Neutrophil (primary cell): ENCODE results near the gene HYAL1.
"Not testable (repeated sequence)": the region's sequence is repeated elsewhere in the genome, so short reads cannot be mapped to it uniquely, and the experiment has no call there.

ENCODE experiments used
- H3K27ac ChIP-seq: fragments of 200-600 bp; sonication (generic); 2 replicates; pipeline ENCODE4 v1.5.1; 2016; ENCODE audit warnings: mild to moderate bottlenecking, moderate library complexity
- H3K27me3 ChIP-seq: fragments of 200-600 bp; sonication (generic); 2 replicates; pipeline ENCODE4 v1.6.0; 2016; ENCODE audit warnings: mild to moderate bottlenecking
- H3K36me3 ChIP-seq: fragments of 200-600 bp; sonication (generic); 2 replicates; pipeline ENCODE4 v1.5.1; 2017
- H3K4me1 ChIP-seq, 2 experiments: fragments of 200-600 bp in 1 of 2; sonication (generic) in 1 of 2; 1 replicate in 1 of 2; 2 replicates in 1 of 2; pipeline versions ENCODE4 v1.5.1 to v1.6.1; 2013 to 2016; ENCODE audit warnings: low read depth in 1 of 2, low read length in 1 of 2, mild to moderate bottlenecking in 1 of 2, moderate library complexity in 1 of 2; ENCODE audit not compliant: control insufficient read depth in 1 of 2, insufficient read depth in 1 of 2
- H3K4me3 ChIP-seq, 2 experiments: fragments of 200-600 bp in 1 of 2; sonication (generic) in 1 of 2; 1 replicate in 1 of 2; 2 replicates in 1 of 2; pipeline ENCODE4 v1.5.1; 2013 to 2016; ENCODE audit warnings: low read depth in 1 of 2, low read length in 1 of 2, mild to moderate bottlenecking in 1 of 2, moderate library complexity in 1 of 2
- H3K9me3 ChIP-seq: fragments of 200-600 bp; sonication (generic); 2 replicates; pipeline ENCODE4 v1.5.1; 2016
- CTCF ChIP-seq: fragments of 200-600 bp; sonication (generic); IDR thresholded peaks from 2 replicates; pipeline ENCODE4 v1.5.1; 2016; ENCODE audit warnings: antibody characterized with exemption

Gene HYAL1

DNA sequence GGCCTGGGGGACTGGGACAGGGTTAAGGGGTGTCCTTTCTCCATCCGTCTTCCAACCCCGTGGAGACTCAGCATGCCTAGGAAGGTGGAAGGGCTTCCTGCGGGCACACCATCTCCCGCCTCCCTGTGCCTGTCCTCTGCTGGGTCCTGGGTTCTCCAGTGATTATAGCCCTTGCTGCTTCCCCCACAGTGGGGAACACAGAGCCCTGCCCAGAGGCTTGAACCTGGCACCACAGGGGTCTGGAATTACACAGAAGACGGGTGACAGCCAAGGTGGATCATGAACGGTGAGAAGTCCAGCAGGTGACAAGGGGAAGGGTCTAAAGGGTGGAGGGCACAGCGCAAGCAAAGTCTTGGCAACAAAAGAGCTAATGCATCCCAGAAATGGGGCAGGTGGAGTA lies 40.6 kb downstream of the HYAL1 start:
- H3K27me3 ChIP-seq: peaks cover 33% of the 10 kb centered on the region
- peaks cover 15 to 18% of the 10 kb centered on the region in 2 experiments for H3K4me1 ChIP-seq
- TF ChIP-seq CTCF: no peak
- no peak overlapping the region for H3K4me3 ChIP-seq
- peaks cover 41% of the 10 kb centered on the region for H3K36me3 ChIP-seq
- H3K27ac ChIP-seq: no peak overlapping the region
- peaks cover 1% of the 10 kb centered on the region for H3K9me3 ChIP-seq

- not testable (repeated sequence) for H3K9me3 ChIP-seq, H3K4me3 ChIP-seq
- peaks cover 47% of the 10 kb centered on the region for H3K36me3 ChIP-seq
- H3K4me1 ChIP-seq: peaks cover 15 to 18% of the 10 kb centered on the region in 2 experiments
- peak overlapping the region; percentile 100 for H3K27ac ChIP-seq
- peaks cover 27% of the 10 kb centered on the region for H3K27me3 ChIP-seq
Measured at GRCh38 chr3:50262200-50262599, 41.2 kb downstream of the HYAL1 start.

DNA sequence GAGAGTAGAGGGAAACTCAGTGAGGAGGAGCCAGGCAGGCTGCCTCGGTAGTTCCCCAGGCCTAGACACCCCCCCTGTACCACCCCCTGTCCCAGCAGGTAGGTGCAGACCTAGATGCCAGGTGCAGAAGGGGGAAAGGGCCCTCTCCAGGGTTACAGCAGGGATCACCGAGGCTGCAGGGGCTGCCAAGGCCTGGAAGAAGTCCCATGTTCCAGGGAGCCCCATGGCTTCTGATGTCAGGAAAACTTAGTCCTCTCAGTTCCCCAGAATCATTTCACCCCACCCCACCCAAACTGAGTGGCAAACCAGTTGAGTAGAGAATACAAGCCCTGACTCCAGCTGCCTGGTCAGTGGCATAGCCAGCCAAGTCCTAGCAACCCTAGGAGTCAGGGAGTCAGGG lies 41.9 kb downstream of the HYAL1 start:
- TF ChIP-seq CTCF: no peak
- H3K27ac ChIP-seq: peak overlapping the region; percentile 100
- H3K4me1 ChIP-seq: peaks cover 15 to 18% of the 10 kb centered on the region in 2 experiments
- H3K9me3 ChIP-seq: peaks cover 10% of the 10 kb centered on the region
- peaks cover 20% of the 10 kb centered on the region for H3K27me3 ChIP-seq
- H3K4me3 ChIP-seq: no peak overlapping the region
- peaks cover 54% of the 10 kb centered on the region for H3K36me3 ChIP-seq

DNA sequence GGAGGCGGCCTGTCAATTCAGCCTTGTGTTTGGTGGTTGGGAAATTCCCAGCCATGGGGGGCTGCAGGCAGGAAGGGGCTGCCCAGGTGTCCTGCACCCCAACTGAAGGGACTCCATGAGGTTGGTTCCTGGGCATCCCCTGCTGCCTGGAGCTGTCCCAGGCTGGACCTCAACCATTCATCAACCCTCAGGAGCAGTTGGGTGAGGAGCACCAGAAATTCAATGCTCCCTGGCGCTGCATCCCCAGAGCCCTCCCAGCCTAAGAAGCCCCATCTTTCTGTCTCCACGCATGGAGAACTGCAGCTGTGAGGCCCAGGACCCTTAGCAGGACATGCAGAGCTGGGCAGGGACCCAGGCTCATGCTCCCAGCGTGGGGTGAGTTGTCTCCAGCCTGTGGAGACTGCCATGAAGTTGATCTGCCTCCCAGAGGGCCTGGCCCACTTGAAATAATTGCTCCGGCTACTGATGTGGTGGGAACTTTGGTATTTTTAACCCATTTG lies 42.4 kb downstream of the HYAL1 start:
- Histone ChIP-seq H3K4me1 (peaks cover 15 to 18% of the 10 kb centered on the region in 2 experiments), H3K27me3 (peaks cover 15% of the 10 kb centered on the region), H3K9me3 (peaks cover 10% of the 10 kb centered on the region), H3K27ac (peak overlapping the region; percentile 100), H3K36me3 (peaks cover 59% of the 10 kb centered on the region), H3K4me3 (peak overlapping the region in 1 of 2 experiments; percentile 67)
- no peak for TF ChIP-seq CTCF

DNA sequence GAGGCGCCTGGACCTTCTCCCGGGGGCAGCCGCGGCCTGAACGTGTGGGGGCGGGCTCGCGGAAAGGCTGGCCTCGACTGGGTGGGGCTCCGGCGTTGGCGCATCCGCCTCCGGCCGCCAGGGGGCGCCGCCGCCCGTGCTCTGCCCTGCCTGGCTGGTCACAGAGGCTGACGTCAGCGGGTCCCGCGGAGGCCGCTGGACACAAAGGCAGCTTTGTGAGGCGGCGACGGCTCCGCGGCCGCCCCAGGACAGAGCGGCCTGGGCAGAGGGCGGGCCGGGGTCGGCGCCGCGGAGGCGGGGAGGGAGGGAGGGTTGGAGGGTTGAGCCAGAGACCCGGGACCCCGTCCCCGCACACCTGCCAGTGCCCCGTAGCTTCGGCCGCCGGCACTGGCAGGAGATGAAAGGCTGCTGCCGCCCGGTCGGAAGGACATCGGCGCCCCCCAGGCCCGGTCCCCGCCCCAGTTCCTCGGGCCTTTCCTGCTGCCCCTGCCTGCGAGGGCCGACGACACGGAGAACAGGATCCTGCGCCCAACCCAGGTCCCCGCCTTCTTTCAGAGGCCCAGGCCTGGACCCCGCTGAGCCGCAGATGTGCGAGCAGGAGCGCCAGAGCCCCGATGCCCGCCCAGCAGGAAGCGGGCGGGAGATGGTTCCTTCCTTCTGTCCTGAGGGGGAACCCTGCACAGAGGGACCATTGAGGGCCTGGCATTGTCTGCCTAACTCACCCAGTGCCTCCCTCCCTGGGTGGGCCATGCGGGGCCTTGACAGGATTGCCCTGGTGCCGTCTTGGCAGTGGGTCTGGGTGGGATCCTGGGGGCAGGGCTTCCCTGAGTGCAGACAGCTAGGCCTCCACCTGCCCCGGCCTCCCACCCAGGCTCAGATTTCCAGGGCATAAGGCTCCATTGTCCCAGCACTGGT lies 43.1 kb downstream of the HYAL1 start:
- H3K9me3 ChIP-seq: peaks cover 10% of the 10 kb centered on the region
- peak overlapping the region; percentile 100 for H3K27ac ChIP-seq
- peak overlapping the region; percentile 37 to 67 for H3K4me3 ChIP-seq
- peaks cover 20 to 23% of the 10 kb centered on the region in 2 experiments for H3K4me1 ChIP-seq
- peak; percentile 99 for TF ChIP-seq CTCF
- H3K36me3 ChIP-seq: peaks cover 65% of the 10 kb centered on the region
- peaks cover 8% of the 10 kb centered on the region for H3K27me3 ChIP-seq

- H3K36me3 ChIP-seq: peaks cover 73% of the 10 kb centered on the region
- peak overlapping the region; percentile 37 to 67 for H3K4me3 ChIP-seq
- TF ChIP-seq CTCF: no peak
- H3K27me3 ChIP-seq: peaks cover under 1% of the 10 kb centered on the region
- H3K4me1 ChIP-seq: peaks cover 28 to 31% of the 10 kb centered on the region in 2 experiments
- H3K9me3 ChIP-seq: peaks cover 10% of the 10 kb centered on the region
- H3K27ac ChIP-seq: peak overlapping the region; percentile 100
Measured at GRCh38 chr3:50259432-50260026, 43.8 kb downstream of the HYAL1 start.
